Measurements from ENCODE around the gene SLC4A11. TPM values are rescaled to one million over a fixed set of nuclear protein-coding genes. Genes with fewer than 3 reads are reported as not detected.

Gene SLC4A11
- 10 to 100 TPM; 11.5 to 19.8 TPM for polyA plus RNA-seq

- peak within 1 kb of the TSS; percentile 60 to 65 for H3K27ac ChIP-seq (ENCODE audit: low read depth in 2 of 2, low read length in 1 of 2)
- peak within 1 kb of the TSS; percentile 68 to 84 for H3K4me3 ChIP-seq (ENCODE audit: low read depth in 1 of 2, low read length in 2 of 2)
- 0 to 1% methylated on average over 107 of the region's 107 CpGs for WGBS, 2 donors
- peaks cover 0 to 3% of the 10 kb centered on the region in 2 donors for H3K9me3 ChIP-seq (ENCODE audit: control insufficient read depth in 2 of 2, insufficient read depth in 1 of 2, low read depth in 1 of 2, low read length in 1 of 2)
- H3K27me3 ChIP-seq (ENCODE audit: control insufficient read depth in 1 of 2, insufficient read depth in 2 of 2, low read length in 2 of 2), result peaks cover 0 to 4% of the 10 kb centered on the region in 2 donors
- no peaks in the 10 kb centered on the region for H3K36me3 ChIP-seq (ENCODE audit: control insufficient read depth in 2 of 2, insufficient read depth in 2 of 2, low read length in 1 of 2)
- H3K4me1 ChIP-seq (ENCODE audit: control insufficient read depth in 2 of 2, insufficient read depth in 2 of 2, low read length in 1 of 2), result peaks cover 0 to 17% of the 10 kb centered on the region in 2 donors
These were observed at the start of gene SLC4A11 for GRCh38 chr20:3239026-3239866. Gene SLC4A11, minus strand, starts transcription at chr20:3239190. Its CDS starts 53 bp downstream, at chr20:3239137.

- no peaks in the 10 kb centered on the region for H3K9me3 ChIP-seq (ENCODE audit: control insufficient read depth in 2 of 2, insufficient read depth in 1 of 2, low read depth in 1 of 2, low read length in 1 of 2)
- 56 to 62% methylated on average over 7 of the region's 7 CpGs for WGBS, 2 donors
- H3K27ac ChIP-seq (ENCODE audit: low read depth in 2 of 2, low read length in 1 of 2), result no peak overlapping the region
- peaks cover 3 to 13% of the 10 kb centered on the region in 2 donors for H3K36me3 ChIP-seq (ENCODE audit: control insufficient read depth in 2 of 2, insufficient read depth in 2 of 2, low read length in 1 of 2)
- H3K4me3 ChIP-seq (ENCODE audit: low read depth in 1 of 2, low read length in 2 of 2), result no peak overlapping the region
- H3K27me3 ChIP-seq (ENCODE audit: control insufficient read depth in 1 of 2, insufficient read depth in 2 of 2, low read length in 2 of 2), result no peaks in the 10 kb centered on the region
- H3K4me1 ChIP-seq (ENCODE audit: control insufficient read depth in 2 of 2, insufficient read depth in 2 of 2, low read length in 1 of 2), result no peaks in the 10 kb centered on the region
These were observed 44.3 kb upstream of the SLC4A11 start for GRCh38 chr20:3283222-3283820.

- Histone ChIP-seq H3K9me3 (ENCODE audit: control insufficient read depth in 2 of 2, insufficient read depth in 1 of 2, low read depth in 1 of 2, low read length in 1 of 2) (no peaks in the 10 kb centered on the region), H3K4me3 (ENCODE audit: low read depth in 1 of 2, low read length in 2 of 2) (no peak overlapping the region), H3K27me3 (ENCODE audit: control insufficient read depth in 1 of 2, insufficient read depth in 2 of 2, low read length in 2 of 2) (no peaks in the 10 kb centered on the region), H3K36me3 (ENCODE audit: control insufficient read depth in 2 of 2, insufficient read depth in 2 of 2, low read length in 1 of 2) (peaks cover 3 to 16% of the 10 kb centered on the region in 2 donors), H3K4me1 (ENCODE audit: control insufficient read depth in 2 of 2, insufficient read depth in 2 of 2, low read length in 1 of 2) (no peaks in the 10 kb centered on the region), H3K27ac (ENCODE audit: low read depth in 2 of 2, low read length in 1 of 2) (no peak overlapping the region)
- WGBS, 2 donors, result 82 to 91% methylated on average over 6 of the region's 6 CpGs
These were observed 43.6 kb upstream of the SLC4A11 start for GRCh38 chr20:3282271-3283221.

GRCh38 chr20:3281437-3281836 lies 42.4 kb upstream of the SLC4A11 start:
- Histone ChIP-seq H3K27ac (ENCODE audit: low read depth in 2 of 2, low read length in 1 of 2) (no peak overlapping the region), H3K4me3 (ENCODE audit: low read depth in 1 of 2, low read length in 2 of 2) (no peak overlapping the region), H3K27me3 (ENCODE audit: control insufficient read depth in 1 of 2, insufficient read depth in 2 of 2, low read length in 2 of 2) (no peaks in the 10 kb centered on the region), H3K9me3 (ENCODE audit: control insufficient read depth in 2 of 2, insufficient read depth in 1 of 2, low read depth in 1 of 2, low read length in 1 of 2) (no peaks in the 10 kb centered on the region), H3K36me3 (ENCODE audit: control insufficient read depth in 2 of 2, insufficient read depth in 2 of 2, low read length in 1 of 2) (peaks cover 3 to 12% of the 10 kb centered on the region in 2 donors), H3K4me1 (ENCODE audit: control insufficient read depth in 2 of 2, insufficient read depth in 2 of 2, low read length in 1 of 2) (no peaks in the 10 kb centered on the region)

- no peaks in the 10 kb centered on the region for H3K27me3 ChIP-seq (ENCODE audit: control insufficient read depth in 1 of 2, insufficient read depth in 2 of 2, low read length in 2 of 2)
- H3K9me3 ChIP-seq (ENCODE audit: control insufficient read depth in 2 of 2, insufficient read depth in 1 of 2, low read depth in 1 of 2, low read length in 1 of 2), result no peaks in the 10 kb centered on the region
- 75 to 76% methylated on average over 1 of the region's 1 CpG for WGBS, 2 donors
- H3K4me3 ChIP-seq (ENCODE audit: low read depth in 1 of 2, low read length in 2 of 2), result no peak overlapping the region
- H3K27ac ChIP-seq (ENCODE audit: low read depth in 2 of 2, low read length in 1 of 2), result no peak overlapping the region
- H3K36me3 ChIP-seq (ENCODE audit: control insufficient read depth in 2 of 2, insufficient read depth in 2 of 2, low read length in 1 of 2), result peaks cover 3 to 12% of the 10 kb centered on the region in 2 donors
- H3K4me1 ChIP-seq (ENCODE audit: control insufficient read depth in 2 of 2, insufficient read depth in 2 of 2, low read length in 1 of 2), result no peaks in the 10 kb centered on the region
These were observed 40.8 kb upstream of the SLC4A11 start for GRCh38 chr20:3279761-3280160.

- WGBS, 2 donors, result 88 to 93% methylated on average over 7 of the region's 7 CpGs
- H3K36me3 ChIP-seq (ENCODE audit: control insufficient read depth in 2 of 2, insufficient read depth in 2 of 2, low read length in 1 of 2), result peaks cover 3 to 14% of the 10 kb centered on the region in 2 donors
These were observed 38.9 kb upstream of the SLC4A11 start for GRCh38 chr20:3277686-3278465.

GRCh38 chr20:3276680-3277015 lies 37.7 kb upstream of the SLC4A11 start:
- no peak overlapping the region for H3K27ac ChIP-seq (ENCODE audit: low read depth in 2 of 2, low read length in 1 of 2)
- peaks cover 3 to 14% of the 10 kb centered on the region in 2 donors for H3K36me3 ChIP-seq (ENCODE audit: control insufficient read depth in 2 of 2, insufficient read depth in 2 of 2, low read length in 1 of 2)

More at GRCh38 chr20:3277686-3278465, 38.9 kb upstream of the SLC4A11 start:
- no peaks in the 10 kb centered on the region for H3K9me3 ChIP-seq (ENCODE audit: control insufficient read depth in 2 of 2, insufficient read depth in 1 of 2, low read depth in 1 of 2, low read length in 1 of 2)
- H3K4me3 ChIP-seq (ENCODE audit: low read depth in 1 of 2, low read length in 2 of 2), result no peak overlapping the region
- no peaks in the 10 kb centered on the region for H3K27me3 ChIP-seq (ENCODE audit: control insufficient read depth in 1 of 2, insufficient read depth in 2 of 2, low read length in 2 of 2)
- no peak overlapping the region for H3K27ac ChIP-seq (ENCODE audit: low read depth in 2 of 2, low read length in 1 of 2)
- H3K4me1 ChIP-seq (ENCODE audit: control insufficient read depth in 2 of 2, insufficient read depth in 2 of 2, low read length in 1 of 2), result no peaks in the 10 kb centered on the region

GRCh38 chr20:3275966-3276679 lies 37.1 kb upstream of the SLC4A11 start:
- H3K4me3 ChIP-seq (ENCODE audit: low read depth in 1 of 2, low read length in 2 of 2), result no peak overlapping the region
- H3K27me3 ChIP-seq (ENCODE audit: control insufficient read depth in 1 of 2, insufficient read depth in 2 of 2, low read length in 2 of 2), result no peaks in the 10 kb centered on the region
- peaks cover 0 to 12% of the 10 kb centered on the region in 2 donors for H3K36me3 ChIP-seq (ENCODE audit: control insufficient read depth in 2 of 2, insufficient read depth in 2 of 2, low read length in 1 of 2)
- H3K9me3 ChIP-seq (ENCODE audit: control insufficient read depth in 2 of 2, insufficient read depth in 1 of 2, low read depth in 1 of 2, low read length in 1 of 2), result no peaks in the 10 kb centered on the region
- WGBS, 2 donors, result 51 to 65% methylated on average over 2 of the region's 2 CpGs
- H3K4me1 ChIP-seq (ENCODE audit: control insufficient read depth in 2 of 2, insufficient read depth in 2 of 2, low read length in 1 of 2), result no peaks in the 10 kb centered on the region
- no peak overlapping the region for H3K27ac ChIP-seq (ENCODE audit: low read depth in 2 of 2, low read length in 1 of 2)

More at GRCh38 chr20:3276680-3277015, 37.7 kb upstream of the SLC4A11 start:
- Histone ChIP-seq H3K27me3 (ENCODE audit: control insufficient read depth in 1 of 2, insufficient read depth in 2 of 2, low read length in 2 of 2) (no peaks in the 10 kb centered on the region), H3K4me1 (ENCODE audit: control insufficient read depth in 2 of 2, insufficient read depth in 2 of 2, low read length in 1 of 2) (no peaks in the 10 kb centered on the region), H3K4me3 (ENCODE audit: low read depth in 1 of 2, low read length in 2 of 2) (no peak overlapping the region), H3K9me3 (ENCODE audit: control insufficient read depth in 2 of 2, insufficient read depth in 1 of 2, low read depth in 1 of 2, low read length in 1 of 2) (no peaks in the 10 kb centered on the region)
- 25 to 38% methylated on average over 1 of the region's 1 CpG for WGBS, 2 donors
